Measurements from ENCODE around the gene GALNS.

- TF ChIP-seq CTCF (conservative IDR thresholded peaks at IDR 0.05; ENCODE audit: low read depth, low read length) (no peak), RAD21 (IDR thresholded peaks at IDR 0.05; ENCODE audit: low read length) (no peak), RFX5 (IDR thresholded peaks at IDR 0.05; ENCODE audit: low read depth, low read length) (no peak), SMC3 (IDR thresholded peaks at IDR 0.05; ENCODE audit: low read depth, low read length) (no peak), POLR2A (IDR thresholded peaks at IDR 0.05; ENCODE audit: low read depth, low read length) (no peak), CEBPB (IDR thresholded peaks at IDR 0.05; ENCODE audit: low read depth, low read length) (no peak), MXI1 (IDR thresholded peaks at IDR 0.05; ENCODE audit: borderline replicate concordance, low read depth, low read length) (no peak), BHLHE40 (IDR thresholded peaks at IDR 0.05; ENCODE audit: low read depth, low read length) (no peak), MAZ (IDR thresholded peaks at IDR 0.05; ENCODE audit: borderline replicate concordance, low read depth, low read length) (no peak), MAFK (IDR thresholded peaks at IDR 0.05; ENCODE audit: low read depth, low read length) (no peak), FOS (IDR thresholded peaks at IDR 0.05; ENCODE audit: low read depth, low read length) (no peak), NFE2L2 (IDR thresholded peaks at IDR 0.05; ENCODE audit: low read depth, low read length) (no peak)
- TF ChIP-seq, protein P1, sequence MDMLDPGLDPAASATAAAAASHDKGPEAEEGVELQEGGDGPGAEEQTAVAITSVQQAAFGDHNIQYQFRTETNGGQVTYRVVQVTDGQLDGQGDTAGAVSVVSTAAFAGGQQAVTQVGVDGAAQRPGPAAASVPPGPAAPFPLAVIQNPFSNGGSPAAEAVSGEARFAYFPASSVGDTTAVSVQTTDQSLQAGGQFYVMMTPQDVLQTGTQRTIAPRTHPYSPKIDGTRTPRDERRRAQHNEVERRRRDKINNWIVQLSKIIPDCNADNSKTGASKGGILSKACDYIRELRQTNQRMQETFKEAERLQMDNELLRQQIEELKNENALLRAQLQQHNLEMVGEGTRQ (IDR thresholded peaks at IDR 0.05; ENCODE audit: low read depth, low read length), result no peak
Measured at GRCh38 chr16:88815227-88815626, 41.5 kb downstream of the GALNS start.

All from IMR-90 (cell line).